A549 (cell line): ENCODE results near the gene PASK. TPM values are rescaled to one million over a fixed set of nuclear protein-coding genes. Genes with fewer than 3 reads are reported as not detected.

Experiments
- ATAC-seq, 2 experiments: fragments of 200-7000 bp in 1 of 2; fragments of >200 bp in 1 of 2; cut with Nextera tagmentation in 1 of 2; cut with Tn5 transposase in 1 of 2; 3 replicates each; pipeline versions ENCODE4 v1.8.0 to v1.9.1; 2018 to 2020; ENCODE audit warnings: mild to moderate bottlenecking in 1 of 2, moderate library complexity in 1 of 2
- CTCF ChIA-PET: fragments of 300-600 bp; sonication (Branson Sonifier 250); formaldehyde crosslinking; extraction: SDS; loops from one replicate; lab custom pipeline; 2021; ENCODE audit warnings: antibody characterized with exemption, inconsistent platforms; lab: Yijun Ruan, JAX
- POLR2A ChIA-PET: fragments of 350-600 bp; formaldehyde crosslinking; extraction: SDS; loops from one replicate; lab custom pipeline; 2021; ENCODE audit warnings: antibody characterized with exemption, inconsistent platforms; lab: Yijun Ruan, JAX
- DNase-seq, 2 experiments: peaks; one replicate each; pipeline versions ENCODE4 v3.0.0 to v3.0.0-alpha.2; 2011 to 2016; ENCODE audit warnings: low read depth in 1 of 2, low spot score in 1 of 2
- FAIRE-seq: peaks from 2 replicates; lab custom pipeline; 2011; peaks lifted over from hg19 to GRCh38; lab: Jason Lieb, UNC
- H3K27ac ChIP-seq, 2 experiments: fragments of >200 bp; sonication (Bioruptor Twin); formaldehyde crosslinking; 3 replicates each; pipeline ENCODE4 v1.5.1; 2016 to 2017
- H3K4me1 ChIP-seq: fragments of >200 bp; sonication (Bioruptor Twin); formaldehyde crosslinking; 3 replicates; pipeline ENCODE4 v1.6.1; 2016
- H3K4me2 ChIP-seq: fragments of >200 bp; sonication (Bioruptor Twin); formaldehyde crosslinking; 3 replicates; pipeline ENCODE4 v1.6.1; 2016
- H3K4me3 ChIP-seq: fragments of >200 bp; sonication (Bioruptor Twin); formaldehyde crosslinking; 3 replicates; pipeline ENCODE4 v1.5.1; 2016
- H3K9me3 ChIP-seq: fragments of >200 bp; sonication (Bioruptor Twin); formaldehyde crosslinking; 3 replicates; pipeline ENCODE4 v1.6.1; 2016
- BCL3 ChIP-seq: fragments of >200 bp; sonication (Bioruptor Twin); formaldehyde crosslinking; IDR thresholded peaks from 3 replicates; pipeline ENCODE4 v1.6.1; 2016
- CTCF ChIP-seq: fragments of >200 bp; sonication (Bioruptor Twin); formaldehyde crosslinking; IDR thresholded peaks from 3 replicates; pipeline ENCODE4 v1.5.1; 2016
- EHMT2 ChIP-seq: fragments of 200-600 bp; sonication (generic); IDR thresholded peaks from 2 replicates; pipeline ENCODE4 v1.6.1; 2016; ENCODE audit warnings: antibody characterized with exemption, low read depth, mild to moderate bottlenecking, moderate library complexity
- EP300 ChIP-seq, 2 experiments: fragments of >200 bp; sonication (Bioruptor Twin); formaldehyde crosslinking; IDR thresholded peaks; 2 replicates in 1 of 2; 3 replicates in 1 of 2; pipeline ENCODE4 v1.6.1; 2016 to 2017
- FOSB ChIP-seq: fragments of 250-450 bp; sonication (Bioruptor Pico); IDR thresholded peaks from 2 replicates; pipeline ENCODE4 v1.5.0; 2020; ENCODE audit warnings: mild to moderate bottlenecking, moderate library complexity
- FOXS1 ChIP-seq: fragments of 250-450 bp; sonication (Bioruptor Pico); IDR thresholded peaks from 2 replicates; pipeline ENCODE4 v1.5.0; 2020; ENCODE audit warnings: mild to moderate bottlenecking, moderate library complexity
- HEYL ChIP-seq: fragments of 250-450 bp; sonication (Bioruptor Pico); IDR thresholded peaks from 2 replicates; pipeline ENCODE4 v1.8.0; 2021; ENCODE audit warnings: mild to moderate bottlenecking, moderate library complexity
- HMGXB4 ChIP-seq: fragments of 250-450 bp; sonication (Bioruptor Pico); IDR thresholded peaks from 2 replicates; pipeline ENCODE4 v1.5.0; 2021; ENCODE audit warnings: mild to moderate bottlenecking, moderate library complexity, borderline replicate concordance
- KDM1A ChIP-seq: fragments of 200-600 bp; sonication (generic); IDR thresholded peaks from 2 replicates; pipeline ENCODE4 v1.6.1; 2016; ENCODE audit warnings: low read depth, mild to moderate bottlenecking
- KDM5A ChIP-seq: fragments of 200-600 bp; sonication (generic); IDR thresholded peaks from 2 replicates; pipeline ENCODE4 v1.6.1; 2016; ENCODE audit warnings: antibody characterized with exemption, mild to moderate bottlenecking
- MAFK ChIP-seq: fragments of 450-650 bp; IDR thresholded peaks from 2 replicates; pipeline ENCODE4 v1.6.1; 2014; ENCODE audit not compliant: partially characterized antibody
- MAZ ChIP-seq: fragments of 150-350 bp; IDR thresholded peaks from 2 replicates; pipeline ENCODE4 v1.6.1; 2014; ENCODE audit warnings: antibody characterized with exemption, low read depth, low read length, borderline replicate concordance
- NPAS2 ChIP-seq: fragments of 250-450 bp; sonication (Bioruptor Pico); IDR thresholded peaks from 2 replicates; pipeline ENCODE4 v1.8.0; 2022; ENCODE audit warnings: mild to moderate bottlenecking, moderate library complexity, borderline replicate concordance
- RARB ChIP-seq: fragments of 250-450 bp; sonication (Bioruptor Pico); IDR thresholded peaks from 2 replicates; pipeline ENCODE4 v1.8.0; 2021; ENCODE audit warnings: mild to moderate bottlenecking, moderate library complexity
- RCOR1 ChIP-seq: fragments of 150-350 bp; IDR thresholded peaks from 2 replicates; pipeline ENCODE4 v1.6.1; 2014; ENCODE audit warnings: antibody characterized with exemption, low read length, low read depth
- RFX5 ChIP-seq: fragments of 450-650 bp; IDR thresholded peaks from 2 replicates; pipeline ENCODE4 v1.7.1; 2014; ENCODE audit warnings: antibody characterized with exemption, mild to moderate bottlenecking, moderate library complexity
- SREBF2 ChIP-seq: fragments of 450-650 bp; IDR thresholded peaks from 2 replicates; pipeline ENCODE4 v1.6.1; 2014; ENCODE audit warnings: mild to moderate bottlenecking, moderate library complexity
- TFCP2L1 ChIP-seq: fragments of 250-450 bp; sonication (Bioruptor Pico); IDR thresholded peaks from 2 replicates; pipeline ENCODE4 v1.5.0; 2021; ENCODE audit warnings: mild to moderate bottlenecking
- WGBS: methylation state at CpG from one replicate; pipeline ENCODE4 v1.1.6; 2017; ENCODE audit errors: missing lambda C conversion rate; 5-methylcytosine and 5-hydroxymethylcytosine counted together
- polyA plus RNA-seq, 4 experiments: library from polyadenylated mRNA; depleted of rRNA in 3 of 4; stranded (reverse); fragments of >200 nt; fragmentation: RNase III in 1 of 4; extraction: RNeasy Plus Mini Kit Qiagen cat#74134 plus additional on column Dnase treatment in 1 of 4; gene quantifications; 2 replicates in 3 of 4; 3 replicates in 1 of 4; pipeline ENCODE4 v1.2.3, GENCODE V29; 2011 to 2017
- TF ChIP-seq, protein P1 (sequence below): IDR thresholded peaks from 2 replicates; pipeline ENCODE4 v1.6.1; 2012
- TF ChIP-seq, protein P2 (sequence below): IDR thresholded peaks from 2 replicates; pipeline ENCODE4 v1.6.1; 2012; ENCODE audit warnings: low read depth, borderline replicate concordance
- TF ChIP-seq, protein P3 (sequence below): fragments of 200-600 bp; sonication (generic); IDR thresholded peaks from 2 replicates; pipeline ENCODE4 v1.6.1; 2016; ENCODE audit warnings: antibody characterized with exemption, mild to moderate bottlenecking, moderate library complexity

The PASK gene
- polyA plus RNA-seq, 2 of the 4 experiments (the other 2 are of a cell fraction), result 7.4 to 12.4 TPM

DNA sequence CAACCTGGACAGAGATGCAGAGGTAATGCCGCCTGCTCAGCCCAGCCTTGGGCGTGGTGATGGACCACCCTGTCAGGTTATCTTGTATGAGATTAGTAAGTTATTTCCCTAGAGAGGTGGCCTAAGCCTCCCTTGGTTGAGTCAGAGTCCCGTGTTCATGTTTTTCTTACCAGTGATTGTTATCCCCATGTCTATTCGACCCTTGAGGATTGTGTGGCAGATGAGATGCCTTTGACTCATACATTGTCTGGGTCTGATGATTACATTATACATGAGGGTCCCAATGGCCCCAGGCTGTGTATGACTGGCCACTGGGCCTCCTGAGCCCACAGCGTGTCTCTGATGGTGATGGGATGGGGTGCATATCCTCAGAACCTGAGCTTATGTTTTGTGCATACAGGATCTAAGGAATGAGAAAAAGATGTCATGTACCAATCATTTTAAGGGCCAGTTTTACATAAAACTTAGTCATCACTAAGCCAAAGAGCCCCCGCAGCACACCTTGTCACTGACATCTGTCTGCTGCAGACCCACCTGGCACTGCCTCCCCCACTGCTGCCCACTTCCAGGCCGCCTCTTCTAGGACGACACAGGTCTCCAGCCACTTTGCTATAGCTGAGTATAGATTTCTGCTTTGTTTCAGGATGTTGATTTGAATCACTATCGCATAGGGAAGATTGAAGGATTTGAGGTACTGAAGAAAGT lies 8.7 kb upstream of the PASK start:
- FAIRE-seq (no peak), ATAC-seq (no peak), DNase-seq (no peak)
- H3K27ac ChIP-seq, result no peak overlapping the region
- H3K4me2 ChIP-seq, result no peak overlapping the region
- CTCF ChIA-PET, result no interaction called here
- 87% methylated on average over 9 of the region's 9 CpGs for WGBS
- H3K4me1 ChIP-seq, result no peaks in the 10 kb centered on the region
- H3K4me3 ChIP-seq, result no peak overlapping the region
- POLR2A ChIA-PET, result no interaction called here
- no peak for TF ChIP-seq HEYL (CRISPR knock-in tag)
- TF ChIP-seq RARB (CRISPR knock-in tag), result no peak
- no peak for TF ChIP-seq SREBF2
- no peaks in the 10 kb centered on the region for H3K9me3 ChIP-seq

- no peak overlapping the region for H3K4me2 ChIP-seq
- WGBS, result 90% methylated on average over 5 of the region's 5 CpGs
- no peak overlapping the region for H3K27ac ChIP-seq
- ChIA-PET CTCF (interaction anchor here (0.7 to 1.3 kb wide), 2 partner anchors 22 to 79 kb away, joined by 3 read pairs; no protein-coding TSS in a partner anchor), POLR2A (no interaction called here)
- TF ChIP-seq RFX5 (no peak), KDM5A (no peak), MAFK (no peak), NPAS2 (CRISPR knock-in tag) (no peak), FOSB (CRISPR knock-in tag) (no peak), EP300 (IDR thresholded peaks at IDR 0.05) (no peak), FOXS1 (CRISPR knock-in tag) (no peak), BCL3 (no peak), MAZ (no peak)
- TF ChIP-seq, protein P1, sequence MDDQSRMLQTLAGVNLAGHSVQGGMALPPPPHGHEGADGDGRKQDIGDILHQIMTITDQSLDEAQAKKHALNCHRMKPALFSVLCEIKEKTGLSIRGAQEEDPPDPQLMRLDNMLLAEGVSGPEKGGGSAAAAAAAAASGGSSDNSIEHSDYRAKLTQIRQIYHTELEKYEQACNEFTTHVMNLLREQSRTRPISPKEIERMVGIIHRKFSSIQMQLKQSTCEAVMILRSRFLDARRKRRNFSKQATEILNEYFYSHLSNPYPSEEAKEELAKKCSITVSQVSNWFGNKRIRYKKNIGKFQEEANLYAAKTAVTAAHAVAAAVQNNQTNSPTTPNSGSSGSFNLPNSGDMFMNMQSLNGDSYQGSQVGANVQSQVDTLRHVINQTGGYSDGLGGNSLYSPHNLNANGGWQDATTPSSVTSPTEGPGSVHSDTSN, result no peak
- TF ChIP-seq, protein P2, sequence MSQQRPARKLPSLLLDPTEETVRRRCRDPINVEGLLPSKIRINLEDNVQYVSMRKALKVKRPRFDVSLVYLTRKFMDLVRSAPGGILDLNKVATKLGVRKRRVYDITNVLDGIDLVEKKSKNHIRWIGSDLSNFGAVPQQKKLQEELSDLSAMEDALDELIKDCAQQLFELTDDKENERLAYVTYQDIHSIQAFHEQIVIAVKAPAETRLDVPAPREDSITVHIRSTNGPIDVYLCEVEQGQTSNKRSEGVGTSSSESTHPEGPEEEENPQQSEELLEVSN, result no peak
- H3K4me3 ChIP-seq, result no peak overlapping the region
- DNase-seq (no peak), ATAC-seq (no peak), FAIRE-seq (no peak)
- H3K4me1 ChIP-seq, result no peaks in the 10 kb centered on the region
- H3K9me3 ChIP-seq, result no peaks in the 10 kb centered on the region
These were observed 7.7 kb upstream of the PASK start for GRCh38 chr2:241156971-241157441.

DNA sequence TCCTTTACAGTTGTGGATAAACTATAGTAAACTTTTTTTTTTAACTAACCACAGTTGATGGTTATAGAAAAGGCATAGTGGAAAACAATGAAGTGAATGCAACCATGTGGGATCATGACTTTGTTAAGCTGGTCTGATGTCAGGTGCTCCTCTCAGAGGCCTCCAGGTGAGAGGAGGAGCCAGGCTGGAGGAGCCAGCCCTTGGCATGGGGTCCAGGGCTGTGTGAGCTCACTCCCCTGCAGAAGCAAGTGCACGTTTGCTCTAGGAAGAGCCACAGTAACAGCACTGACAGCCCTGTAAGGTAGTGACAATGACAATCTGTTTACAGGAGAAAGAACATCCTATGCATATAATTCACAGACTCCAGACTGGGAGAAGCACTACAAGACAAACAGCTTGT lies 6.7 kb upstream of the PASK start:
- Histone ChIP-seq H3K9me3 (no peaks in the 10 kb centered on the region), H3K4me1 (peaks cover 6% of the 10 kb centered on the region; the same call in 1 of the 3 replicates), H3K27ac (no peak overlapping the region), H3K4me3 (no peak overlapping the region), H3K4me2 (no peak overlapping the region)
- POLR2A ChIA-PET, result no interaction called here
- DNase-seq (no peak), FAIRE-seq (no peak), ATAC-seq (no peak)
- 60% methylated on average over 1 of the region's 1 CpG for whole genome bisulfite sequencing
- CTCF ChIA-PET, result interaction anchor here (1.3 kb wide), 1 partner anchor 78 kb away, joined by 3 read pairs; no protein-coding TSS in a partner anchor
- no peak for TF ChIP-seq EHMT2
- TF ChIP-seq HMGXB4 (CRISPR knock-in tag), result no peak
- no peak for TF ChIP-seq NPAS2 (CRISPR knock-in tag)
- TF ChIP-seq TFCP2L1 (CRISPR knock-in tag), result no peak
- TF ChIP-seq CTCF, result no peak
- no peak for TF ChIP-seq RARB (CRISPR knock-in tag)
- TF ChIP-seq MAFK, result no peak
- no peak for TF ChIP-seq KDM1A
- TF ChIP-seq RCOR1, result no peak
- TF ChIP-seq MAZ, result no peak
- TF ChIP-seq, protein P3, sequence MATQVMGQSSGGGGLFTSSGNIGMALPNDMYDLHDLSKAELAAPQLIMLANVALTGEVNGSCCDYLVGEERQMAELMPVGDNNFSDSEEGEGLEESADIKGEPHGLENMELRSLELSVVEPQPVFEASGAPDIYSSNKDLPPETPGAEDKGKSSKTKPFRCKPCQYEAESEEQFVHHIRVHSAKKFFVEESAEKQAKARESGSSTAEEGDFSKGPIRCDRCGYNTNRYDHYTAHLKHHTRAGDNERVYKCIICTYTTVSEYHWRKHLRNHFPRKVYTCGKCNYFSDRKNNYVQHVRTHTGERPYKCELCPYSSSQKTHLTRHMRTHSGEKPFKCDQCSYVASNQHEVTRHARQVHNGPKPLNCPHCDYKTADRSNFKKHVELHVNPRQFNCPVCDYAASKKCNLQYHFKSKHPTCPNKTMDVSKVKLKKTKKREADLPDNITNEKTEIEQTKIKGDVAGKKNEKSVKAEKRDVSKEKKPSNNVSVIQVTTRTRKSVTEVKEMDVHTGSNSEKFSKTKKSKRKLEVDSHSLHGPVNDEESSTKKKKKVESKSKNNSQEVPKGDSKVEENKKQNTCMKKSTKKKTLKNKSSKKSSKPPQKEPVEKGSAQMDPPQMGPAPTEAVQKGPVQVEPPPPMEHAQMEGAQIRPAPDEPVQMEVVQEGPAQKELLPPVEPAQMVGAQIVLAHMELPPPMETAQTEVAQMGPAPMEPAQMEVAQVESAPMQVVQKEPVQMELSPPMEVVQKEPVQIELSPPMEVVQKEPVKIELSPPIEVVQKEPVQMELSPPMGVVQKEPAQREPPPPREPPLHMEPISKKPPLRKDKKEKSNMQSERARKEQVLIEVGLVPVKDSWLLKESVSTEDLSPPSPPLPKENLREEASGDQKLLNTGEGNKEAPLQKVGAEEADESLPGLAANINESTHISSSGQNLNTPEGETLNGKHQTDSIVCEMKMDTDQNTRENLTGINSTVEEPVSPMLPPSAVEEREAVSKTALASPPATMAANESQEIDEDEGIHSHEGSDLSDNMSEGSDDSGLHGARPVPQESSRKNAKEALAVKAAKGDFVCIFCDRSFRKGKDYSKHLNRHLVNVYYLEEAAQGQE, result no peak
